Thoracic aorta (tissue), 2 donors: ENCODE results near the gene ZNF574. TPM values are rescaled to one million over a fixed set of nuclear protein-coding genes. Genes with fewer than 3 reads are reported as not detected.

ENCODE experiments used
- ATAC-seq: fragments of 150-250 bp; one replicate; pipeline ENCODE4 v1.8.0; 2017; ENCODE audit warnings: low read depth; ENCODE audit not compliant: insufficient number of reproducible peaks, low FRiP score
- DNase-seq: peaks from one replicate; pipeline ENCODE4 v3.0.0-alpha.2; 2020; ENCODE audit warnings: low spot score
- H3K27ac ChIP-seq, 2 donors: fragments of 200-600 bp; sonication (generic); 1 replicate in 1 of 2; 2 replicates in 1 of 2; pipeline ENCODE4 v1.5.1; 2016; ENCODE audit warnings: mild to moderate bottlenecking in 2 of 2, moderate library complexity in 2 of 2
- H3K27me3 ChIP-seq: fragments of 200-600 bp; sonication (generic); replicated peaks from 2 replicates; pipeline ENCODE4 v1.6.0; 2016; ENCODE audit warnings: mild to moderate bottlenecking; ENCODE audit not compliant: insufficient read depth
- H3K36me3 ChIP-seq: fragments of 200-600 bp; sonication (generic); one replicate; pipeline ENCODE4 v1.5.1; 2016
- H3K4me1 ChIP-seq, 2 donors: fragments of 200-600 bp; sonication (generic); 1 replicate in 1 of 2; 2 replicates in 1 of 2; pipeline versions ENCODE4 v1.5.1 to v1.6.0; 2016; ENCODE audit warnings: low read depth in 2 of 2, mild to moderate bottlenecking in 1 of 2; ENCODE audit not compliant: control insufficient read depth in 1 of 2
- H3K4me3 ChIP-seq: fragments of 200-600 bp; sonication (generic); 2 replicates; pipeline ENCODE4 v1.5.1; 2016; ENCODE audit warnings: mild to moderate bottlenecking
- H3K9me3 ChIP-seq: fragments of 200-600 bp; sonication (generic); 2 replicates; pipeline ENCODE4 v1.5.1; 2016
- total RNA-seq, 2 donors: library from RNA; depleted of rRNA; stranded (reverse); fragments of >200 nt; gene quantifications; one replicate each; pipeline versions ENCODE4 v1.1.0 to v1.2.3, GENCODE V29; 2016
- TF ChIP-seq, protein P1 (sequence below): fragments of 200-600 bp; sonication (generic); IDR thresholded peaks from one replicate; pipeline ENCODE4 v1.5.1; 2019; ENCODE audit warnings: antibody characterized with exemption

ZNF574 gene
- total RNA-seq, 2 donors from 2014 or later = 20.4 to 24.2 TPM

DNA sequence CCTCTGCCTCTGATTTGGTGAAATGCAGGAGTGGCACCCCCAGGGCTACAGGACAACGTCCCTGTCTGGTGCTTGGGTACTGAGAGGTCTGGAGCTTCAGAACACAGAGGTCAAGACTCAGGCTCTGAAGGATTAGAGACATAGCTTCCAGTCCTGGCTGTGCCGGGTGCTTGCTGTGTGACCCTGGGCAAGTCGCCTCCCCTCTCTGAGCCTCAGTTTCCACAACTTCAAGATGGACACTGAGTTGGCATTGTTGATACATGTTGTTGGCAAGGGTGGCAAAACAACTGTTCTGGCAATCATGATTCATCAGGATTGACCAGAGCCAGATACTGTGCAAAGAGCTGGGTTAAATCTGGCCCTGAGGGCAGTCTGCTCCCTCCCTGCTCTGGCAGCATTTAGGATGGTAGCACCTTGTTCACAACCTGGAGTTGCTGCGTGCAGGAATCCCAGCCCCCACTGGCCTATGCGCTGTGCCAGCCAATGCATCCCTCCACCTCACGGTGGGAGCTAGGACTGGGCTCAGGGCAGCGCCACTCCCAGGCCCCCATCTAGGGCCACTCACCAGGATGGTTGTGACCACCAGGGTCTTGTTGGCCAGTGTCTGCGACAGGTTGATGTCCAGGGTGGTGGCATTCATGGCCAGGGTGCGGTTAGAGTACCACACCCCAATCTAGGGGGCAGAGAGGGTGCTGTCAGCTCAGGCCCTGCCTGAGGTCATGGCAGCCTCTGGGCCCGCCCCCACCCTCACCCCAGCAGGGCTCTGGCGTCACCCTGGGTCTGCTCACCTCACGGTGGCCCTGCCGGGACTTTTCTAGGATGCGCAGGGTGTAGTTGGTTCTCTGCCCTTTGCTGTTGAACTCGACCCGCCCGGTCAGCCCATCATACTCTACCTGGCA, 22.7 kb upstream of the ZNF574 start:
- Histone ChIP-seq H3K36me3 (peaks cover 35% of the 10 kb centered on the region), H3K27me3 (no peaks in the 10 kb centered on the region), H3K4me3 (no peak overlapping the region), H3K4me1 (no peaks in the 10 kb centered on the region), H3K27ac (no peak overlapping the region), H3K9me3 (no peaks in the 10 kb centered on the region)
- TF ChIP-seq, protein P1, sequence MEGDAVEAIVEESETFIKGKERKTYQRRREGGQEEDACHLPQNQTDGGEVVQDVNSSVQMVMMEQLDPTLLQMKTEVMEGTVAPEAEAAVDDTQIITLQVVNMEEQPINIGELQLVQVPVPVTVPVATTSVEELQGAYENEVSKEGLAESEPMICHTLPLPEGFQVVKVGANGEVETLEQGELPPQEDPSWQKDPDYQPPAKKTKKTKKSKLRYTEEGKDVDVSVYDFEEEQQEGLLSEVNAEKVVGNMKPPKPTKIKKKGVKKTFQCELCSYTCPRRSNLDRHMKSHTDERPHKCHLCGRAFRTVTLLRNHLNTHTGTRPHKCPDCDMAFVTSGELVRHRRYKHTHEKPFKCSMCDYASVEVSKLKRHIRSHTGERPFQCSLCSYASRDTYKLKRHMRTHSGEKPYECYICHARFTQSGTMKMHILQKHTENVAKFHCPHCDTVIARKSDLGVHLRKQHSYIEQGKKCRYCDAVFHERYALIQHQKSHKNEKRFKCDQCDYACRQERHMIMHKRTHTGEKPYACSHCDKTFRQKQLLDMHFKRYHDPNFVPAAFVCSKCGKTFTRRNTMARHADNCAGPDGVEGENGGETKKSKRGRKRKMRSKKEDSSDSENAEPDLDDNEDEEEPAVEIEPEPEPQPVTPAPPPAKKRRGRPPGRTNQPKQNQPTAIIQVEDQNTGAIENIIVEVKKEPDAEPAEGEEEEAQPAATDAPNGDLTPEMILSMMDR = no peak
- DNase-seq = no peak
- no peak for ATAC-seq

DNA sequence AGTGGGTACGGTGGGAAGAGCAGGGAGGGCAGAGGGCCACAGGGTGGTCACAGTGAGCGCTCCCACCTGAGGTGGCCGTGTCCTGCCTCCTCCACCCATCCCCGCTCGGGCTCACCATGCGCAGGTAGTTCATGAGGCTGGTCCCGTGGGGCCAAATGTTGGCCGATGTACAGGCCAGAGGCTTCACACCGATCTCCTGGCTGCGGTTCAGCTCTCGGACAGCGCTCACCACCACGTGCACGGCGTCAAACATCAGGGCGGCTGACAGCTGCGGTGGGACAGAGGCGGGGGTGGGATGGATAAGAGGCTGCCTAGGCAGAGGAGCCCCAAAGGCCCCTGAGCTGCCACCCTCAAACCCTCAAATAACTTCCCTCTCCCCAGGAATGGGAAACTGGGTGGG, 21.8 kb upstream of the ZNF574 start:
- no peaks in the 10 kb centered on the region for H3K9me3 ChIP-seq
- no peaks in the 10 kb centered on the region for H3K27me3 ChIP-seq
- no peaks in the 10 kb centered on the region for H3K4me1 ChIP-seq
- H3K27ac ChIP-seq = no peak overlapping the region
- DNase-seq = no peak
- H3K36me3 ChIP-seq = peaks cover 36% of the 10 kb centered on the region
- TF ChIP-seq, protein P1 = no peak
- H3K4me3 ChIP-seq = no peak overlapping the region
- no peak for ATAC-seq

DNA sequence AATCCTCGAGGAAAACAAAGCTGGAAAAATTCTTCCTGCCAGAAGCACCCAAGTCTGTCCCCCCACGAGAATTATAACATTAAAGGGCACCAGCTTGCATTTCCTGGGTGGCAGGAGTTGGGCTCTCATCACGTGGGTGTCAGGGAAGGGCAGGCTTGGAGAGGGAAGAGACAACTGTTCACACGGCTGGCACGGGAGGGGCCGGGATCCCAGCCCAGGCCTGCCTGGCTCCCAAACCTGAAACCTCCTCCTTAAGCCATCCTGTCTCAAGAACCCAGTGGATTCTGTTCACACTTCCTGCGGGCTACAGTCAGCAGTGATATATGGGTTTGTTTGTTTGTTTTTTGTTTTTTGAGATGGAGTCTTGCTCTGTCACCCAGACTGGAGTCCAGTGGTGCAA, 18.1 kb upstream of the ZNF574 start:
- TF ChIP-seq, protein P1 = no peak
- Histone ChIP-seq H3K4me3 (no peak overlapping the region), H3K4me1 (no peaks in the 10 kb centered on the region), H3K36me3 (peaks cover 48% of the 10 kb centered on the region), H3K27me3 (no peaks in the 10 kb centered on the region), H3K27ac (no peak overlapping the region), H3K9me3 (no peaks in the 10 kb centered on the region)
- DNase-seq (no peak), ATAC-seq (no peak)

DNA sequence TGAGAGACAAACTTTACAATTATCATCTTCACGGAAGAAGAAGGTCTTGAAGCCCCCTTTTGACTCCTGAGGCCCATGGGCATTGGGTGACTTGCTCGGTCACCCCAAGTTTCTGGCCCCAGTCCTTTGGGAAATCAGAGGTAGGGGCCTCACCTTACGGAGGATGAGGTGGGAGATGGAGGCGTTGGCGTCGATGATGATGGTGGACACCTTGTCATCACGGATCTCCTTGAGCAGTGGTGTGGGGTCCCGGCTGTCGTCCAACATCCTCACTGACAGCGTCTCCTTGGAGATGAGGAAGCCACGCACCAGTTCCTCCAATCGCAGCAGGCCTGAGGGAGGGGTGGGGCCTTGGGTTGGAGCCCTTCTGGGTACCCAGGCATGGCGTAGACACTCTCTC, 16.8 kb upstream of the ZNF574 start:
- Histone ChIP-seq H3K4me1 (no peaks in the 10 kb centered on the region), H3K36me3 (peaks cover 39% of the 10 kb centered on the region), H3K27me3 (no peaks in the 10 kb centered on the region), H3K9me3 (no peaks in the 10 kb centered on the region), H3K27ac (no peak overlapping the region), H3K4me3 (no peak overlapping the region)
- ATAC-seq = no peak
- DNase-seq = no peak
- TF ChIP-seq, protein P1 = no peak

DNA sequence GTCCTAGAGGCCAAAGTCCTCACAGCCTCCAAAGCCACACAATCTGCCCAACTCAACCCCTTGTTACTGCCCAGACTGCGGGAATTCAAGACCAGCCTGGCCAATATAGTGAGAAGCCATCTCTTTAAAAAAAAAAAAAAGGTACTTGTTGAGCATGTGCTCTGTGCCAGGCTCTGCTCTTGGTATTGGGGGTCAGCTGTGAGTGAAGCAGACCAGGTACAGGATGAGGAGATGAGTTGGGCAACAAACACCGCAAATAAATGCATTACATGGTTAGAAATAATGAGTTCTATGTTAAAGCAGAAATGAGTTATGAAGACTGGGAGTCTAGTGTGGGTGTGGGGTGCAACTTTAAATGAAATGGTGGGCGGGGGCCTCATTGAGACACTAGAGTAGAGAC, 15.8 kb upstream of the ZNF574 start:
- Histone ChIP-seq H3K4me1 (no peaks in the 10 kb centered on the region), H3K4me3 (no peak overlapping the region), H3K27me3 (no peaks in the 10 kb centered on the region), H3K27ac (no peak overlapping the region), H3K9me3 (no peaks in the 10 kb centered on the region), H3K36me3 (peaks cover 33% of the 10 kb centered on the region)
- DNase-seq = no peak
- no peak for ATAC-seq
- TF ChIP-seq, protein P1 = no peak
